GM10266 (cell line): Measurements from ENCODE around the gene KIAA1671.

ENCODE experiments used
- DNase-seq: peaks from one replicate; pipeline ENCODE4 v3.0.0; 2012; ENCODE audit errors: extremely low spot score
- CTCF ChIP-seq: IDR thresholded peaks from 2 replicates; pipeline ENCODE4 v1.5.1; 2012; ENCODE audit warnings: mild to moderate bottlenecking, low read depth; ENCODE audit not compliant: control insufficient read depth, insufficient read depth; ENCODE audit errors: missing control alignments

The KIAA1671 gene

GRCh38 chr22:25023879-25024278 is 71.4 kb downstream of the KIAA1671 start:
- no peak for TF ChIP-seq CTCF

GRCh38 chr22:25024895-25025294 is 72.4 kb downstream of the KIAA1671 start:
- no peak for DNase-seq
- no peak for TF ChIP-seq CTCF

More at GRCh38 chr22:25023879-25024278, 71.4 kb downstream of the KIAA1671 start:
- no peak for DNase-seq

- no peak for DNase-seq
- TF ChIP-seq CTCF = no peak
Observed at GRCh38 chr22:25025491-25026400, 73.2 kb downstream of the KIAA1671 start.

- TF ChIP-seq CTCF = no peak
- no peak for DNase-seq
Observed at GRCh38 chr22:25027043-25027906, 74.8 kb downstream of the KIAA1671 start.

- DNase-seq = no peak
- TF ChIP-seq CTCF = peak; percentile 41
Observed at GRCh38 chr22:25027959-25028840, 75.7 kb downstream of the KIAA1671 start.

- TF ChIP-seq CTCF = no peak
- DNase-seq = no peak
Observed at GRCh38 chr22:25028841-25029141, 76.3 kb downstream of the KIAA1671 start.
